ENCODE results near the gene FAM131B.

DNA sequence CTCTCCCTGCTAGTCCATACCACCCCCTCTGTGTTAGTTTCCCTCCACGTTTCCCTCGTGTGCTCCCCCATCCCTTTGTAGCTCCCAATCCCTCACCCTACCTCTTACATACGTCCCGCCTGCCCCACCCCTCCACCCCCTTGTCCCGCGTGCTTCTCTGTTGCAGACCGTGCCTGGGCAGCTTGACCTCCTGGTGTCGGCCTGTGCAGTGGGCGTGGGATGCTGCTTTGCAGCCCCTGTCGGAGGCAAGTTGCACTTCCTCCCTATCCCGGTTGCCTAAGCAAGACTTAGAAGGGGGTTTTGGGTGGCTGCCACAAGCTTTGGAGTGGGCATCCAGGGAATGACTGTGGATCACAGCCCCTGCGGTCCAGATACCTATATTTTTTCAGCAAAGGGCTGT is 38.9 kb downstream of the FAM131B start:
- TF ChIP-seq, protein P1, sequence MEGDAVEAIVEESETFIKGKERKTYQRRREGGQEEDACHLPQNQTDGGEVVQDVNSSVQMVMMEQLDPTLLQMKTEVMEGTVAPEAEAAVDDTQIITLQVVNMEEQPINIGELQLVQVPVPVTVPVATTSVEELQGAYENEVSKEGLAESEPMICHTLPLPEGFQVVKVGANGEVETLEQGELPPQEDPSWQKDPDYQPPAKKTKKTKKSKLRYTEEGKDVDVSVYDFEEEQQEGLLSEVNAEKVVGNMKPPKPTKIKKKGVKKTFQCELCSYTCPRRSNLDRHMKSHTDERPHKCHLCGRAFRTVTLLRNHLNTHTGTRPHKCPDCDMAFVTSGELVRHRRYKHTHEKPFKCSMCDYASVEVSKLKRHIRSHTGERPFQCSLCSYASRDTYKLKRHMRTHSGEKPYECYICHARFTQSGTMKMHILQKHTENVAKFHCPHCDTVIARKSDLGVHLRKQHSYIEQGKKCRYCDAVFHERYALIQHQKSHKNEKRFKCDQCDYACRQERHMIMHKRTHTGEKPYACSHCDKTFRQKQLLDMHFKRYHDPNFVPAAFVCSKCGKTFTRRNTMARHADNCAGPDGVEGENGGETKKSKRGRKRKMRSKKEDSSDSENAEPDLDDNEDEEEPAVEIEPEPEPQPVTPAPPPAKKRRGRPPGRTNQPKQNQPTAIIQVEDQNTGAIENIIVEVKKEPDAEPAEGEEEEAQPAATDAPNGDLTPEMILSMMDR (IDR thresholded peaks at IDR 0.05), result no peak
- no peak for TF ChIP-seq POLR2A (IDR thresholded peaks at IDR 0.05)

All from thyroid gland (tissue), 4 donors.